HEK293T (cell line): ENCODE measurements around the gene TMEM123.

Experiments
- ARNT ChIP-seq: fragments of 450-650 bp; IDR thresholded peaks from 2 replicates; pipeline ENCODE4 v1.6.1; 2017; ENCODE audit warnings: mild to moderate bottlenecking
- BHLHE40 ChIP-seq: fragments of 450-650 bp; IDR thresholded peaks from 2 replicates; pipeline ENCODE4 v1.6.1; 2016; ENCODE audit warnings: mild to moderate bottlenecking, moderate library complexity, borderline replicate concordance
- FOXA1 ChIP-seq: fragments of 450-650 bp; IDR thresholded peaks from 2 replicates; pipeline ENCODE4 v1.6.1; 2016; ENCODE audit warnings: mild to moderate bottlenecking
- NFRKB ChIP-seq: fragments of 450-650 bp; IDR thresholded peaks from 2 replicates; pipeline ENCODE4 v1.6.1; 2016; ENCODE audit warnings: mild to moderate bottlenecking, moderate library complexity
- SUZ12 ChIP-seq: fragments of 450-650 bp; IDR thresholded peaks from 2 replicates; pipeline ENCODE4 v1.6.1; 2016; ENCODE audit warnings: mild to moderate bottlenecking
- TARDBP ChIP-seq: fragments of 450-650 bp; IDR thresholded peaks from 2 replicates; pipeline ENCODE4 v1.6.1; 2016
- ZNF384 ChIP-seq: fragments of 450-650 bp; IDR thresholded peaks from 2 replicates; pipeline ENCODE4 v1.6.1; 2016
- TF ChIP-seq, protein P1 (sequence below): fragments of 450-650 bp; IDR thresholded peaks from 2 replicates; pipeline ENCODE4 v1.6.1; 2016

DNA sequence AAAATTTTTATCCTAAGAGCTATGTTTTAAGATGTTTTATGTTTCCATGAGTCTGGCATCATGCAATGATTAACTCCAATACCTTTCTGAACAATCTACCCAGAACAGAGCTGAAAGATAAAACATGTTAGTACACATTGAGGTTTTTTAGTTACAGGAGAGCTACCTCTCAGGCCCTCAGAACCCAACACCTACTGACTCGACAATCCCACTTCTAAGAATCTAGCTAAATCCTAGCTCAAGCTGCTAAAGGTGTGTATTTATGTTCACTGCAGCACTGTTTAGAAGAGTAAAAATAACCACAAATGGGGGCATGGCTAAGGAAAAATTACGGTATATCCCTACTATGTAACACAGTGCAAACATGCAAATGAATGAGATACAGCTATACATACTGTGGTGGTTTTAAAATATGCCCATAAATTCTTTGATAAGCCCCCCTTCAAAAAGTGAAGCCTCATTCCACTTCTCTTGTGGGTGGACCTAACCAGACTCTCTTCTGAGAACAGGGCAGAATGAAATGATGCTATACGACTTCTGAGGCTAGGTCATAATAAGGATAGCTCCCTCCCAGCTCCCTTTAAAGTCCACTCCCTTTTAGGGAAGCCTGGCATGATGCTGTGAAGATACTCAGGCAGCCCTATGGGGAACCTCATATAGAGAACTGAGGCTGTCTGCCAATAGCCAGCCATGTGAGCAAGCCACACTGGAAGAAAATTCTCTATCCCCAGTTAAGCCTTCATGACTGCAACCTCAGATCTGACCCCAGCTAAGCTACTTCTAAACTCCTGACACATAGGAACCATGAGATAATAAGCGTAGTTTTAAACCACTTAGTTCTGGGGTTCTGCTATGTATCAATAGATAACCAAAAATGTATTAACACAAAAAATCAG lies 29.5 kb downstream of the TMEM123 start:
- TF ChIP-seq NFRKB = no peak
- TF ChIP-seq ZNF384 = no peak
- TF ChIP-seq SUZ12 = no peak
- TF ChIP-seq ARNT = no peak
- TF ChIP-seq FOXA1 = no peak
- no peak for TF ChIP-seq BHLHE40
- TF ChIP-seq, protein P1, sequence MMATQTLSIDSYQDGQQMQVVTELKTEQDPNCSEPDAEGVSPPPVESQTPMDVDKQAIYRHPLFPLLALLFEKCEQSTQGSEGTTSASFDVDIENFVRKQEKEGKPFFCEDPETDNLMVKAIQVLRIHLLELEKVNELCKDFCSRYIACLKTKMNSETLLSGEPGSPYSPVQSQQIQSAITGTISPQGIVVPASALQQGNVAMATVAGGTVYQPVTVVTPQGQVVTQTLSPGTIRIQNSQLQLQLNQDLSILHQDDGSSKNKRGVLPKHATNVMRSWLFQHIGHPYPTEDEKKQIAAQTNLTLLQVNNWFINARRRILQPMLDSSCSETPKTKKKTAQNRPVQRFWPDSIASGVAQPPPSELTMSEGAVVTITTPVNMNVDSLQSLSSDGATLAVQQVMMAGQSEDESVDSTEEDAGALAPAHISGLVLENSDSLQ = no peak
- no peak for TF ChIP-seq TARDBP
